ENCODE results near the gene BRD2.

GRCh38 chr6:32968867-32969684 is 682 bp downstream of the BRD2 start:
- TF ChIP-seq CTCF (IDR thresholded peaks at IDR 0.05) (no peak), POLR2A (IDR thresholded peaks at IDR 0.05) (peak in 1 of 4 donors; percentile 58)

Measured in esophagus squamous epithelium (tissue), 4 donors.